ENCODE data around the gene NT5C2. TPM values are rescaled to one million over a fixed set of nuclear protein-coding genes. Genes with fewer than 3 reads are reported as not detected.

NT5C2 gene
- total RNA-seq, 4 donors from 2014 or later: 33.5 to 53.2 (median 35.3) TPM

GRCh38 chr10:103155471-103156085 lies 37.5 kb downstream of the NT5C2 start:
- peaks cover 48 to 60% of the 10 kb centered on the region in 2 donors for H3K4me1 ChIP-seq
- intact Hi-C loops (cut with DNase I; ENCODE audit: low total_unique reads): loop anchor here (2.0 kb wide), 1 partner anchor 37 kb away; the partner anchor contains the start of gene NT5C2
- no peaks in the 10 kb centered on the region for H3K9me3 ChIP-seq
- in situ Hi-C loops (cut with MboI; ENCODE audit: low sequenced_read_pairs in 4 of 4): no loop called here
- no peak overlapping the region for H3K4me3 ChIP-seq
- H3K36me3 ChIP-seq: peaks cover 0 to 15% of the 10 kb centered on the region in 2 donors
- ATAC-seq (no peak), DNase-seq (no peak)
- H3K27me3 ChIP-seq: no peaks in the 10 kb centered on the region
- TF ChIP-seq, protein P1, sequence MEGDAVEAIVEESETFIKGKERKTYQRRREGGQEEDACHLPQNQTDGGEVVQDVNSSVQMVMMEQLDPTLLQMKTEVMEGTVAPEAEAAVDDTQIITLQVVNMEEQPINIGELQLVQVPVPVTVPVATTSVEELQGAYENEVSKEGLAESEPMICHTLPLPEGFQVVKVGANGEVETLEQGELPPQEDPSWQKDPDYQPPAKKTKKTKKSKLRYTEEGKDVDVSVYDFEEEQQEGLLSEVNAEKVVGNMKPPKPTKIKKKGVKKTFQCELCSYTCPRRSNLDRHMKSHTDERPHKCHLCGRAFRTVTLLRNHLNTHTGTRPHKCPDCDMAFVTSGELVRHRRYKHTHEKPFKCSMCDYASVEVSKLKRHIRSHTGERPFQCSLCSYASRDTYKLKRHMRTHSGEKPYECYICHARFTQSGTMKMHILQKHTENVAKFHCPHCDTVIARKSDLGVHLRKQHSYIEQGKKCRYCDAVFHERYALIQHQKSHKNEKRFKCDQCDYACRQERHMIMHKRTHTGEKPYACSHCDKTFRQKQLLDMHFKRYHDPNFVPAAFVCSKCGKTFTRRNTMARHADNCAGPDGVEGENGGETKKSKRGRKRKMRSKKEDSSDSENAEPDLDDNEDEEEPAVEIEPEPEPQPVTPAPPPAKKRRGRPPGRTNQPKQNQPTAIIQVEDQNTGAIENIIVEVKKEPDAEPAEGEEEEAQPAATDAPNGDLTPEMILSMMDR (IDR thresholded peaks at IDR 0.05 in 4 of 5, conservative IDR thresholded peaks at IDR 0.05 in 1 of 5): no peak
- no peak for TF ChIP-seq POLR2A (IDR thresholded peaks at IDR 0.05)
- H3K27ac ChIP-seq: peak overlapping the region; percentile 74 to 93 (median 88)

DNA sequence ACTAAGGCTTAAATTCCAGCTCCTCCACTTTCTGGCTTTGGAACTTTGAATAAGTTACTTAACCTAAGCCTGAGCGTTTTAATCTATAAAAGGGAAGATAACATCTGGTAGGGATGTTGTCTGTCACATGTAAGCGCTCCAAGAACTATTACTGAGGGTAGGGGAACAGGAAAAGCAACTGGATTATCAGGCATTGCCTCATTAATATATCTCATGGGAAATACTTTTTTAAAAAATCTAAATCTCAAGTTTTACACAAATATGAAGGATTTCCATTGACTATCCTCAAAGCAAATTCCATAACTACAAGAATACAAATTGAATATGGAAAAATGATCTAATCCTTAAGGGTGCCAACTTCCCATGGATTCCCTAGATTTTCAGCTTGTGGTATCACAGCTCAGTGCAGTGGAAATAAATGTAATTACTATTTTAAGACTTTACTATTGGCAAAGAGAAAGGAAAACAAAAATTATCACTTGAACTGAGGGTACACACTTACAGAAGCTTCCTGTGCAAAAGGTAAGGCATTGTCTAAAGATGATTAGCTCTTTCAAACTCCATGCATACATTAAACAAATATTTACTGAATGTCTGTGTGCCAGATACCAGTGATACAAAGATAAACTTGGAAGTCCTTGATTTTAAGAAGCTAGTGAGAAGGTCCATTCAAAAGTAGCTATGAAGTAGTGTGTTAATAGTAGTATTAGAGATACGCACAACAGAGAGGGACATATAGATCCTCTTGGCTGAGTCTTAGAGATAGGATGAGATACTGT lies 38.4 kb downstream of the NT5C2 start:
- TF ChIP-seq, protein P1 (IDR thresholded peaks at IDR 0.05 in 4 of 5, conservative IDR thresholded peaks at IDR 0.05 in 1 of 5): no peak
- TF ChIP-seq POLR2A (IDR thresholded peaks at IDR 0.05): no peak
- peak overlapping the region in 1 of 4 donors; percentile 33 for H3K4me3 ChIP-seq
- H3K27me3 ChIP-seq: no peaks in the 10 kb centered on the region
- in situ Hi-C loops (cut with MboI; ENCODE audit: low sequenced_read_pairs in 4 of 4): no loop called here
- H3K36me3 ChIP-seq: peaks cover 0 to 14% of the 10 kb centered on the region in 2 donors
- DNase-seq: no peak
- peak; percentile 22 to 27 for ATAC-seq
- intact Hi-C loops (cut with DNase I; ENCODE audit: low total_unique reads): loop anchor here (2.0 kb wide), 1 partner anchor 38 kb away; the partner anchor contains the start of gene NT5C2
- peaks cover 57 to 63% of the 10 kb centered on the region in 2 donors for H3K4me1 ChIP-seq
- peak overlapping the region; percentile 74 to 93 (median 88) for H3K27ac ChIP-seq
- no peaks in the 10 kb centered on the region for H3K9me3 ChIP-seq

DNA sequence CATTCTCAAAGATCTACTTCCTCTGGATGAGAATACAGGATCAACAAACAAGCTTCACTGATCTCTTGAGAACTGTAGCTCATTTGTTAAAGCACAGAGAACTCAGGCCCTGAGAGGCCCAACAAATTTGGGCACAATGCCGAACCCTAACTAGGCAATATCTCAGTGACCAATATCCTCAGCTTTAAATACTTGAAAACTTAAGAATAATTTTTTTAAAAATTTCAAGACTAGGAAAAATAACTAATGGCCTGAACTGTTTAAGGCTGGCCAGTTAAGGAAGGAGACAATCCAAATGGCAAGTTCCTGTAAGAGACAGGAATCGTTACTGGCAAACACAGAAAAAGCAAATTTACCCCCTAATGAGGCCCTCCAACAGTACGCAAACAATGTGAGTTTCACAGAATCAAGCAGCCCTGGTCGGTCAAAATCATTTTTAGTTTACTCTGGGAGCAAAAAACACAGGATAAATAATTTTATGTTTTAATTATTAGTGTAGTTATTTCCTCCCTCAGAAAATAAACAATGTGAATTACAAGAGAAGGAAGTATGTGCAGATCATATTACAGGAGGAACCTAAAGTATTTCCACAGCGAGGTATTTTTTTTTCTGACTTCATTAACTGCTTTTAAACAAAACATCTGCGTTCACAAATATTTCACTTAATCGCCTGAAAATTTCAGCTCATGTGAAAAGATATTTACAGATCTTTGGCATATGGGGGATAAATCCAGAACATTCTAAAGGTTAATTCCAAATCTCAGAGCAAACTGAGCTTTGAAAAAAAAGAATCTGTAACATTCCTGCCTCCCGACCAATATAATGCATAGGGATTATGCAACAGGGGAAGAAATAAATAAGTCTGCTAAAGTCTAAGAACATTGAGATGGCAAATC lies 39.5 kb downstream of the NT5C2 start:
- intact Hi-C loops (cut with DNase I; ENCODE audit: low total_unique reads): loop anchor here (2.0 kb wide), 1 partner anchor 39 kb away; the partner anchor contains the start of gene NT5C2
- DNase-seq (no peak), ATAC-seq (peak; percentile 34 to 53)
- peak overlapping the region; percentile 74 to 93 (median 88) for H3K27ac ChIP-seq
- H3K4me1 ChIP-seq: peaks cover 59 to 71% of the 10 kb centered on the region in 2 donors
- H3K4me3 ChIP-seq: peak overlapping the region; percentile 19 to 33 (median 32)
- in situ Hi-C loops (cut with MboI; ENCODE audit: low sequenced_read_pairs in 4 of 4): no loop called here
- H3K27me3 ChIP-seq: no peaks in the 10 kb centered on the region
- TF ChIP-seq POLR2A (IDR thresholded peaks at IDR 0.05): no peak
- TF ChIP-seq, protein P1 (IDR thresholded peaks at IDR 0.05 in 4 of 5, conservative IDR thresholded peaks at IDR 0.05 in 1 of 5): no peak
- no peaks in the 10 kb centered on the region for H3K9me3 ChIP-seq
- peaks cover 0 to 12% of the 10 kb centered on the region in 2 donors for H3K36me3 ChIP-seq

- in situ Hi-C loops (cut with MboI; ENCODE audit: low sequenced_read_pairs in 4 of 4): no loop called here
- H3K4me1 ChIP-seq: peaks cover 64 to 93% of the 10 kb centered on the region in 2 donors
- ATAC-seq: no peak
Observed at GRCh38 chr10:103149991-103150622, 43.0 kb downstream of the NT5C2 start.

More at GRCh38 chr10:103149991-103150622, 43.0 kb downstream of the NT5C2 start:
- no peak for DNase-seq
- Histone ChIP-seq H3K36me3 (no peaks in the 10 kb centered on the region), H3K27me3 (no peaks in the 10 kb centered on the region), H3K27ac (peak overlapping the region; percentile 74 to 93 (median 88)), H3K4me3 (no peak overlapping the region), H3K9me3 (no peaks in the 10 kb centered on the region)
- intact Hi-C loops (cut with DNase I; ENCODE audit: low total_unique reads): loop anchor here (5.0 kb wide), 1 partner anchor 38 kb away; no protein-coding TSS in a partner anchor
- TF ChIP-seq, protein P1 (IDR thresholded peaks at IDR 0.05 in 4 of 5, conservative IDR thresholded peaks at IDR 0.05 in 1 of 5): no peak
- no peak for TF ChIP-seq POLR2A (IDR thresholded peaks at IDR 0.05)
